ENCODE data around the gene PGAM1.
"Not testable (repeated sequence)": the region's sequence is repeated elsewhere in the genome, so short reads cannot be mapped to it uniquely, and the experiment has no call there.

PGAM1 gene

GRCh38 chr10:97425964-97426775 lies at the start of gene PGAM1:
PGAM1 (plus strand) TSS chr10:97426191; CDS start chr10:97426308, 117 bp downstream.
- DNase-seq = peak; percentile 99

- no peak for DNase-seq
These were observed 49.6 kb upstream of the PGAM1 start for GRCh38 chr10:97376413-97376812.

- DNase-seq = no peak
These were observed 46.8 kb upstream of the PGAM1 start for GRCh38 chr10:97378933-97379921.

- no peak for DNase-seq
These were observed 45.5 kb upstream of the PGAM1 start for GRCh38 chr10:97380516-97380915.

GRCh38 chr10:97381626-97382025 lies 44.4 kb upstream of the PGAM1 start:
- no peak for DNase-seq

- no peak for DNase-seq
These were observed 42.8 kb upstream of the PGAM1 start for GRCh38 chr10:97383159-97383558.

GRCh38 chr10:97384156-97384555 lies 41.8 kb upstream of the PGAM1 start:
- DNase-seq = no peak

GRCh38 chr10:97384641-97385040 lies 41.4 kb upstream of the PGAM1 start:
- no peak for DNase-seq

- no peak for DNase-seq
These were observed 40.4 kb upstream of the PGAM1 start for GRCh38 chr10:97385565-97385964.

GRCh38 chr10:97388152-97388551 lies 37.8 kb upstream of the PGAM1 start:
- DNase-seq = no peak

GRCh38 chr10:97390091-97390490 lies 35.9 kb upstream of the PGAM1 start:
- no peak for DNase-seq

GRCh38 chr10:97393034-97393573 lies 32.9 kb upstream of the PGAM1 start:
- DNase-seq = peak; percentile 47

GRCh38 chr10:97396056-97396455 lies 29.9 kb upstream of the PGAM1 start:
- no peak for DNase-seq

GRCh38 chr10:97399843-97400545 lies 26.0 kb upstream of the PGAM1 start:
- DNase-seq = peak; percentile 25

GRCh38 chr10:97400665-97401454 lies 25.1 kb upstream of the PGAM1 start, which contains the start of gene RRP12:
RRP12 (minus strand) TSS chr10:97401340; CDS start chr10:97401231, 109 bp downstream.
- peak; percentile 97 for DNase-seq

GRCh38 chr10:97401455-97401919 lies 24.5 kb upstream of the PGAM1 start:
- no peak for DNase-seq

GRCh38 chr10:97404044-97404443 lies 21.9 kb upstream of the PGAM1 start:
- DNase-seq = no peak

GRCh38 chr10:97406064-97406463 lies 19.9 kb upstream of the PGAM1 start:
- no peak for DNase-seq

GRCh38 chr10:97406483-97406882 lies 19.5 kb upstream of the PGAM1 start:
- not testable (repeated sequence) for DNase-seq

GRCh38 chr10:97407211-97407951 lies 18.6 kb upstream of the PGAM1 start:
- DNase-seq = peak; percentile 88

- DNase-seq = no peak
These were observed 18.1 kb upstream of the PGAM1 start for GRCh38 chr10:97407952-97408248.
